DMS 273 (cell line): ENCODE measurements around the gene UTRN.

Experiments
- DNase-seq: peaks from one replicate; lab custom pipeline; 2025; ENCODE audit not compliant: unreplicated experiment; lab: John Stamatoyannopoulos, UW

Gene UTRN

GRCh38 chr6:144311361-144311760 is 26.2 kb downstream of the UTRN start:
- DNase-seq: no peak

- no peak for DNase-seq
Observed at GRCh38 chr6:144314003-144314485, 28.9 kb downstream of the UTRN start.

GRCh38 chr6:144314562-144314961 is 29.4 kb downstream of the UTRN start:
- DNase-seq: no peak

- no peak for DNase-seq
Observed at GRCh38 chr6:144315226-144315980, 30.3 kb downstream of the UTRN start.

GRCh38 chr6:144315981-144316861 is 31.1 kb downstream of the UTRN start:
- no peak for DNase-seq

- DNase-seq: no peak
Observed at GRCh38 chr6:144316862-144317195, 31.7 kb downstream of the UTRN start.

GRCh38 chr6:144317736-144318135 is 32.6 kb downstream of the UTRN start:
- DNase-seq: no peak

GRCh38 chr6:144319211-144319610 is 34.1 kb downstream of the UTRN start:
- DNase-seq: no peak

- DNase-seq: no peak
Observed at GRCh38 chr6:144320741-144321140, 35.6 kb downstream of the UTRN start.

- DNase-seq: no peak
Observed at GRCh38 chr6:144321839-144322591, 36.9 kb downstream of the UTRN start.

- DNase-seq: no peak
Observed at GRCh38 chr6:144325232-144325631, 40.1 kb downstream of the UTRN start.

- no peak for DNase-seq
Observed at GRCh38 chr6:144326393-144326792, 41.3 kb downstream of the UTRN start.

GRCh38 chr6:144327081-144327480 is 41.9 kb downstream of the UTRN start:
- no peak for DNase-seq

- DNase-seq: no peak
Observed at GRCh38 chr6:144330017-144330987, 45.2 kb downstream of the UTRN start.

- no peak for DNase-seq
Observed at GRCh38 chr6:144331491-144331969, 46.4 kb downstream of the UTRN start.

- DNase-seq: no peak
Observed at GRCh38 chr6:144332177-144332576, 47.0 kb downstream of the UTRN start.

GRCh38 chr6:144334150-144334708 is 49.1 kb downstream of the UTRN start:
- DNase-seq: no peak
